Endothelial cell of hepatic sinusoid (primary cell): ENCODE measurements around the gene WEE1.
"Not testable (repeated sequence)": the region's sequence is repeated elsewhere in the genome, so short reads cannot be mapped to it uniquely, and the experiment has no call there.

Experiments
- in situ Hi-C: cut with HindIII; loops from 2 replicates; pipeline ENCODE4 v1.10.0; 2017; ENCODE audit warnings: low sequenced_read_pairs

Gene WEE1

GRCh38 chr11:9594267-9595046, 21.0 kb downstream of the WEE1 start:
- in situ Hi-C loops = no loop called here

GRCh38 chr11:9596926-9597464, 23.5 kb downstream of the WEE1 start:
- in situ Hi-C loops = no loop called here

DNA sequence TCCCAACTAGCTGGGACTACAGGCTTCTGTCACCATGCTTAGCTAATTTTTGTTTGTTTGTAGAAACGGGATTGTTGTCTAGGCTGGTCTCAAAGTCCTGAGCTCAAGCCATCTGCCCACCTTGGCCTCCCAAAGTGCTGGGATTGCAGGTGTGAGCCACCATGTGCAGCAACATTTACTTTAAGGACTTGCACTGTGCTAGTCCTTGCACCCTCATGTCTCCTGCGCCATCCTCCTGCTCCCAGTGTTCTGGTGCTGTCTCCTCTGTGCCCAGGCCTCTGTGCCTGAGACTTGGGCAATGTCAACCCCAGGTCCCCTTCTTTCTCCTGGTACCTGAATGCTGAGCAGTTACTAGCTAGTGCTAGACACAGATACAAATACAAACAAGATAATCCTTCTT, 26.7 kb downstream of the WEE1 start:
- in situ Hi-C loops = no loop called here

DNA sequence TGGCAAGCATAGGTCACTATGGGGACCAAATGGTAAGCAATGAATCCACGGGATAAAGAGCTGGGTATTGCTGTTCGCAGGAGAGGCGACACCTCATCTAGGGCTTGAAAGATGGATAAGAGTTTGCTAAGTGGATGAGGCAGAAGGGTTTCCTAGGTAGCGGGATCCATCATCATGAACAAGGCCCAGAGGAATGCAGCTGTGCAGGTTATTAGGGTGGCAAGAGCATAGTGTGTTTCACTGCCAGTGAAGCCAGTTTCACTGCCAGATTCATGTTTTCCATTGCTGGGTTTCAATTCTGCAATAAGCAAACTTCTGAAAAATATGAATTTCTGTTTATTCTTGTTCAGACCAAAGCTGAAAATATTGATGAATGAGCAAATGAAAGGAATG, 27.2 kb downstream of the WEE1 start:
- in situ Hi-C loops = no loop called here

GRCh38 chr11:9601037-9601875, 27.8 kb downstream of the WEE1 start:
- in situ Hi-C loops = no loop called here

DNA sequence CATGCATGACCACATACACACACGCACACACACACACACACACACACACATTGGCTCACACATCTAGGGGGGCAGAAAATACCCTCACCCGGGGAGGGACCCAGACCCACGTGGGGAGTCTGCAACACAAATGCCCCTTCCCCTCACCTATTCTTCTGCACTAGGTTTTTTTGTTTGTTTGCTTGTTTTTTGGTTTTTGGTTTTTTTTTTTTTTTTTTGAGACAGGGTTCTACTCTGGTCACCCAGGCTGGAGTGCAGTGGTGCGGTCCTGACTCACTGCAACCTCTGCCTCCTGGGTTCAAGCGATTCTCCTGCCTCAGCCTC, 28.4 kb downstream of the WEE1 start:
- in situ Hi-C loops = no loop called here

DNA sequence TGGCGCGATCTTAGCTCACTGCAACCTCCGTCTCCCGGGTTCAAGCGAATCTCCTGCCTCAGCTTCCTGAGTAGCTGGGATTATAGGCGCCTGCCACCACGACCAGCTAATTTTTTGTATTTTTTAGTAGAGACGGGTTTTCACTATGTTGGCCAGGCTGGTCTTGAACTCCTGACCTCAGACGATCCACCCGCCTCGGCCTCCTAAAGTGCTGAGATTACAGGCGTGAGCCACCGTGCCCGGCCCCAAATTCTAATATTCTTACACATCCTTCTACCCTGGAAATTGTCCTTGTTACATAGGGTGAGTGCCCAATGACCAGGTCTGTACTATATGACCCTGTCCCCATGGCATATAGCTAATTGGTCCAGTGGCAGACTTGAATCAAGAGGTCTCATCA, 29.7 kb downstream of the WEE1 start:
- in situ Hi-C loops = not testable (repeated sequence)

DNA sequence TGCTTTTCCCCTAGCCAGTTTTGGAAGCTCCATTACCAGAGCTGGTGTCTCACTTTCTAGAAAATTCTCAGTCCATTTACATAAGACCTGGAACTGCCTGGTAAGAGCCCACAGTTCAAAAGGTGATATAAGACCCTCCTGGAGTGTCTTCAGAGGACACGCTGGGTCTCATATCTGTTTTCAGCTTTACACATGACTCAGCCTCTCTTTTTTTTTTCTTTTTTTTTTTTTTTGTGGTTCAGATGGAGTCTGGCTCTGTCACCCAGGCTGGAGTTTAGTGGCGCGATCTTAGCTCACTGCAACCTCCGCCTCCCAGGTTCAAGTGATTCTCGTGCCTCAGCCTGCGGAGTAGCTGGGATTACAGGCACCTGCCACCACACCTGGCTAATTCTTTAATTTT, 30.7 kb downstream of the WEE1 start:
- in situ Hi-C loops = no loop called here

- in situ Hi-C loops = no loop called here
Measured at GRCh38 chr11:9605742-9606141, 32.3 kb downstream of the WEE1 start.

- in situ Hi-C loops = no loop called here
Measured at GRCh38 chr11:9606809-9607510, 33.5 kb downstream of the WEE1 start.

DNA sequence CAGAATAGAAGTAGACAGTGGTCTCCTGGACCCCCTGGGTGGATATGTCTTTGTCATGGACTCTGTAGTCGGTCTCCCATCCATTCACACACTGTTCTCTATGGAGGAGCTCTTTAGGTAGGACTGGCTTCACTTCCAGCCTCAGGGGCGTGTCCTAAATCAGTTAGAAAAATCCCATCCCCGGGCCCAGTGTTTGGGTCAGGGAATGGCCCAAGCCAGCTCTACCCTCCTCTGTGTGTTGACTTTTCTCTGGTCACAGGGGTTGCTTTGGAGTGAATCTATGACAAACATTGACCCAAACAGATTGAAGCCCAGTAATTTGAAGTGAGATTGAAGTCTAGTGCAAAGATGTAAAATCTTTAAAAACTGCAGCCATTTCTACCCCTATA, 34.0 kb downstream of the WEE1 start:
- in situ Hi-C loops = no loop called here

DNA sequence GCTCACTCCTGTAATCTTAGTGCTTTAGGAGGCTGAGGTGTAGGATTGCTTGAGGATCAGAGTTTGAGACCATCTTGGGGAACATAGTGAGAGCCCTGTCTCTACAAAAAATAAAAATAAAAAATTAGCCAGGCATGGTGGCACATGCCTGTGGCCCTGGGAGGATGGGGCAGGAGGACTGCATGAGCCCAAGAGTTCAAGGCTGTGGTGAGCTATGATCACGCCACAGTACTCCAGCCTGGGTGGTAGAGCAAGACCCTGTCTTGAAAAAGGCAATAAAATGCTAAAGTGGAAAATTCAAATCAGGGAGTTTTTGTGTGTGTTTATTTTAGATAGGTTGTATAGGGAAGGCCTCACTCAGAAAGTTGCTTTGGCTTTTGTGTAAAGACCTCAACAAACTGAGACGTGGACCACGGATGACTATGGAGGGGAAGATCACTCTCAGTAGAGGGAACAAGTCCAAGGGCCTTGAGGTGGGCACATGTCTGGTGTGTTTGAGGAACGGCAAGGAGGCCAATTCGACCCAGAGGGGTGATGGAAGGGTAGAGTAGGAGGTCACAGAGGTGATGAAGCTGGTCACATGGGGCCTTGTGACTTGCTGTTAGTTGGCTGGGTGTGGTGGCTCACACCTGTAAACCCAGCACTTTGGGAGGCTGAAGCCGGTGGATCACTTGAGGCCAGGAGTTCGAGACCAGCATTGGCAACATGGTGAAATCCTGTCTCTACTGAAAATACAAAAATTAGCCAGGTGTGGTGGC, 35.7 kb downstream of the WEE1 start:
- in situ Hi-C loops = no loop called here

- in situ Hi-C loops = loop anchor here (10.0 kb wide), 1 partner anchor 145 kb away; no protein-coding TSS in a partner anchor
Measured at GRCh38 chr11:9609841-9610240, 36.4 kb downstream of the WEE1 start.

DNA sequence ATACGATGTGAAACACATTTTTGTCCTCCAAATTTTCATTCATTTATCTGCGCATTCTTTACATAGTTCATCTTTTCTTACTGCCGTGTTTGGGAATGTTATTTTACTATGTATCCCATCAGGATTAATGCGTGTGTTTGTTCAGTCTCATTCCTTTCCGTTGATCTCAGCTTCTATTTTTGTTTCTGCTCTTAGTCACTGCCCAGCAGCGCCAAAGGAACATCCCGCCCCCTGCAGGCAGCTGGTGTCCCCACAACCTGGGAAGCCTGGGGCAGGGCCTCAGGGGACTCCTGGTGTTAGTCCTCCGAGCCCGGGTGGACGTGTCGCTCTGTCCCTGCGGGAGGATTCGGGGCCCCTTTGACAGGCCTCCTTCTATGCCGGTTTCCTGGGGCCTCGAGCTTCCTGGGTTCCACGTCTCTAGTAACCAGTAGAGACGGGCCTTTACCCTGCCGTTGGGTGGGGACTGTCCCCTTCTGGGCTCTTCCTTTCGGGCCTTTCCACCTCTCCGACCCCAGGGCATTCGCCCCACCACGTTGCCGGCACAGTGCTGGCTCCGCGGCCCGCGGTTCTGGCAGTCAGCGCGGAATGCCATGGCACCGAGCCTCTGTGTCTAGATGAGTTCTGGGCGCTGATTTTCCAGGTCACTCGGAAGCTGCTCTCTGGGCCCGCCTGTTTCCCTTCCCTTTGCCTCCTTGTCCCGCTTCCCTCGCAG, 39.8 kb downstream of the WEE1 start:
- in situ Hi-C loops = loop anchor here (10.0 kb wide), 1 partner anchor 142 kb away; no protein-coding TSS in a partner anchor

DNA sequence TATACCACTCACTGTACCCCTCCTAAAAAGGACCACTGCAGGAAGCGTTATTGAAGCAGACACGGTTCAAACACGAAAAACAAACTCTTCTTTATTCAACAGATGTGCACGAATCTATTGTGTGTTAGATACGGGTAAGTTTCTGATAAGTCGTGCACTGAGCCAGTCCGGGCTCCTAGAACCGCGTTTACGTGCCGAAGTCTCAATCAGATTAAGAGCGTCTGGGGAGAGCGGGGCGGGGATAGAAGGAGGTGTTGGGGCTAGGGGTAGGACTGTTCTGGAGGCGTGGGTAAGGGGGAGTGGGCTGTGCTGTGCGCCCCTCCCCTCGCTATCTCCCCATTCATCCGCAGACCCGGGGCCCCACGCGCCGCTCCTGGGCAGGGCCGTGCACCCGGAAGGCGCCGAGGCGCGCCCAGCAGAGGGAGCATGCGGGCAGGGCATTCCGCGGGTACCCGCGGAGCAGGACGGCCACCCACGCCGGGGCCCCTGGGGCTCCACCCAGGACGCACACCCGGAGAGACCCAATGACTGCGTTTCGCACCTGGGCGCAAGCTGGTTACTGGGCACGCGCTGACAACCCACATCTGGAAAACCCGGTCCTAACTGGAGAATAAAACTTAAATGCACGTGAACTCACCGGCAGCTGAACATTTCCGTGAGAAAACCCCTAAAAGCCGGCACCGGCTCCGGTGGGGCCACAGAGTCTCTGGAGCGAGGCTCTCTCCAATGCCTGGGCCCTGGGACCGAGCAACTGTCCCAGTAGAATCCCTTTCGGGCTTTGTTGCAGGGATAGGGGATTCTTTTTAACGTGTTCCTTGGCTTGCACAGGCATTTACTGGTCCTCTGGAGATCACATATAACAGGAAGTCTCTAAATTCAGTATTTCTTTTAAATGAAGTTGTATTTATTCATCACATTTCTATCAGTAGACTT, 40.6 kb downstream of the WEE1 start:
- in situ Hi-C loops = loop anchor here (10.0 kb wide), 1 partner anchor 141 kb away; no protein-coding TSS in a partner anchor

GRCh38 chr11:9615031-9615451, 41.6 kb downstream of the WEE1 start:
- in situ Hi-C loops = loop anchor here (10.0 kb wide), 1 partner anchor 140 kb away; no protein-coding TSS in a partner anchor

GRCh38 chr11:9616042-9616675, 42.7 kb downstream of the WEE1 start:
- in situ Hi-C loops = loop anchor here (10.0 kb wide), 1 partner anchor 139 kb away; no protein-coding TSS in a partner anchor

DNA sequence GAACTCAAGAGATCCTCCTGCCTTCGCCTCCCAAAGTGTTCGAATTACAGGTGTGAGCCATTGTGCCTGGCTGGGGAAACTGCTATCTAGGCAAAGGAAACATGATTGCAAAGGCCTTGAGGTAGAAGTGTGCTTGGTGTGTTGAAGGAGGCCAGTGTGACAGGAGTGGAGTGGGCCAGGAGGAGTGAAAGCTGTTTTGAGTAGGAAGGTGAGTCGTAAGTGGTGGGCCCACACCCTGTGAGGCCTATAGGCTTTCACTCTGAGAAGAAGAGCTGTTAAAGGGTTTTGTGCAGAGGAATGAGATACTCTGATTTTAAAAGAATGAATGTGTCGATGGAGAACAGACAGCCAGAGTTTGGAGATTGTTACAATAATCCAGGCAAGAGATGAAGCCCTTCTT, 43.4 kb downstream of the WEE1 start:
- in situ Hi-C loops = loop anchor here (10.0 kb wide), 1 partner anchor 138 kb away; no protein-coding TSS in a partner anchor
